ENCODE data around the gene C1QBP.

Gene C1QBP

GRCh38 chr17:5438716-5439445, at the start of gene C1QBP:
Gene C1QBP, minus strand, starts transcription at chr17:5439155. Its CDS starts 82 bp downstream, at chr17:5439073.
- Histone ChIP-seq H3K36me3 (ENCODE audit: insufficient read depth, low read depth, low read length) (peaks cover 73% of the 10 kb centered on the region), H3K27ac (ENCODE audit: low read length) (peak within 1 kb of the TSS; percentile 67), H3K9me3 (ENCODE audit: insufficient read depth, low read depth, low read length) (no peaks in the 10 kb centered on the region), H3K27me3 (ENCODE audit: insufficient read depth, low read length) (no peaks in the 10 kb centered on the region), H3K4me3 (ENCODE audit: low read length) (peak within 1 kb of the TSS; percentile 100), H3K4me1 (ENCODE audit: insufficient read depth, low read length) (peaks cover 7% of the 10 kb centered on the region; the same call in 1 of the 2 replicates), H3K9ac (ENCODE audit: low read depth, low read length) (peak within 1 kb of the TSS; percentile 99)

- H3K4me1 ChIP-seq (ENCODE audit: insufficient read depth, low read length): peaks cover 2% of the 10 kb centered on the region; the same call in 1 of the 2 replicates
- peaks cover 47% of the 10 kb centered on the region for H3K36me3 ChIP-seq (ENCODE audit: insufficient read depth, low read depth, low read length)
- H3K4me3 ChIP-seq (ENCODE audit: low read length): no peak overlapping the region
- no peak overlapping the region for H3K27ac ChIP-seq (ENCODE audit: low read length)
- no peaks in the 10 kb centered on the region for H3K27me3 ChIP-seq (ENCODE audit: insufficient read depth, low read length)
- H3K9me3 ChIP-seq (ENCODE audit: insufficient read depth, low read depth, low read length): no peaks in the 10 kb centered on the region
- H3K9ac ChIP-seq (ENCODE audit: low read depth, low read length): no peak overlapping the region
Observed at GRCh38 chr17:5488752-5489151, 49.8 kb upstream of the C1QBP start.

GRCh38 chr17:5486206-5487124, 47.5 kb upstream of the C1QBP start, which contains the start of gene MIS12:
Gene MIS12, plus strand, starts transcription at chr17:5486566. Its CDS starts 2,297 bp downstream, at chr17:5488863.
- Histone ChIP-seq H3K27me3 (ENCODE audit: insufficient read depth, low read length) (no peaks in the 10 kb centered on the region), H3K27ac (ENCODE audit: low read length) (peak within 1 kb of the TSS; percentile 74), H3K9ac (ENCODE audit: low read depth, low read length) (peak within 1 kb of the TSS; percentile 97), H3K4me1 (ENCODE audit: insufficient read depth, low read length) (peaks cover 2% of the 10 kb centered on the region; the same call in 1 of the 2 replicates), H3K9me3 (ENCODE audit: insufficient read depth, low read depth, low read length) (no peaks in the 10 kb centered on the region), H3K4me3 (ENCODE audit: low read length) (peak within 1 kb of the TSS; percentile 92), H3K36me3 (ENCODE audit: insufficient read depth, low read depth, low read length) (peaks cover 68% of the 10 kb centered on the region)

GRCh38 chr17:5485270-5486205, 46.6 kb upstream of the C1QBP start, which contains the start of gene DERL2:
Gene DERL2, minus strand, starts transcription at chr17:5486178. Its CDS starts 17 bp downstream, at chr17:5486161.
- peak within 1 kb of the TSS; percentile 97 for H3K9ac ChIP-seq (ENCODE audit: low read depth, low read length)
- peak within 1 kb of the TSS; percentile 92 for H3K4me3 ChIP-seq (ENCODE audit: low read length)
- H3K9me3 ChIP-seq (ENCODE audit: insufficient read depth, low read depth, low read length): no peaks in the 10 kb centered on the region
- no peaks in the 10 kb centered on the region for H3K27me3 ChIP-seq (ENCODE audit: insufficient read depth, low read length)
- peaks cover 2% of the 10 kb centered on the region; the same call in 1 of the 2 replicates for H3K4me1 ChIP-seq (ENCODE audit: insufficient read depth, low read length)
- H3K27ac ChIP-seq (ENCODE audit: low read length): peak within 1 kb of the TSS; percentile 74
- H3K36me3 ChIP-seq (ENCODE audit: insufficient read depth, low read depth, low read length): peaks cover 73% of the 10 kb centered on the region

GRCh38 chr17:5481451-5481850, 42.5 kb upstream of the C1QBP start:
- no peaks in the 10 kb centered on the region for H3K27me3 ChIP-seq (ENCODE audit: insufficient read depth, low read length)
- H3K27ac ChIP-seq (ENCODE audit: low read length): no peak overlapping the region
- H3K9me3 ChIP-seq (ENCODE audit: insufficient read depth, low read depth, low read length): no peaks in the 10 kb centered on the region
- H3K36me3 ChIP-seq (ENCODE audit: insufficient read depth, low read depth, low read length): peaks cover 83% of the 10 kb centered on the region
- H3K4me3 ChIP-seq (ENCODE audit: low read length): no peak overlapping the region
- no peaks in the 10 kb centered on the region for H3K4me1 ChIP-seq (ENCODE audit: insufficient read depth, low read length)
- no peak overlapping the region for H3K9ac ChIP-seq (ENCODE audit: low read depth, low read length)

- H3K4me3 ChIP-seq (ENCODE audit: low read length): no peak overlapping the region
- no peaks in the 10 kb centered on the region for H3K4me1 ChIP-seq (ENCODE audit: insufficient read depth, low read length)
- H3K27ac ChIP-seq (ENCODE audit: low read length): no peak overlapping the region
- peaks cover 87% of the 10 kb centered on the region for H3K36me3 ChIP-seq (ENCODE audit: insufficient read depth, low read depth, low read length)
- no peaks in the 10 kb centered on the region for H3K9me3 ChIP-seq (ENCODE audit: insufficient read depth, low read depth, low read length)
- no peaks in the 10 kb centered on the region for H3K27me3 ChIP-seq (ENCODE audit: insufficient read depth, low read length)
- H3K9ac ChIP-seq (ENCODE audit: low read depth, low read length): no peak overlapping the region
Observed at GRCh38 chr17:5480962-5481361, 42.0 kb upstream of the C1QBP start.

GRCh38 chr17:5478992-5479391, 40.0 kb upstream of the C1QBP start:
- Histone ChIP-seq H3K4me3 (ENCODE audit: low read length) (no peak overlapping the region), H3K27me3 (ENCODE audit: insufficient read depth, low read length) (no peaks in the 10 kb centered on the region), H3K9me3 (ENCODE audit: insufficient read depth, low read depth, low read length) (no peaks in the 10 kb centered on the region), H3K4me1 (ENCODE audit: insufficient read depth, low read length) (no peaks in the 10 kb centered on the region), H3K9ac (ENCODE audit: low read depth, low read length) (no peak overlapping the region), H3K36me3 (ENCODE audit: insufficient read depth, low read depth, low read length) (peaks cover 95% of the 10 kb centered on the region), H3K27ac (ENCODE audit: low read length) (no peak overlapping the region)

GRCh38 chr17:5473906-5474305, 35.0 kb upstream of the C1QBP start:
- H3K27ac ChIP-seq (ENCODE audit: low read length): no peak overlapping the region
- no peaks in the 10 kb centered on the region for H3K4me1 ChIP-seq (ENCODE audit: insufficient read depth, low read length)
- H3K4me3 ChIP-seq (ENCODE audit: low read length): no peak overlapping the region
- H3K9me3 ChIP-seq (ENCODE audit: insufficient read depth, low read depth, low read length): no peaks in the 10 kb centered on the region
- H3K36me3 ChIP-seq (ENCODE audit: insufficient read depth, low read depth, low read length): peaks cover 67% of the 10 kb centered on the region
- no peak overlapping the region for H3K9ac ChIP-seq (ENCODE audit: low read depth, low read length)
- no peaks in the 10 kb centered on the region for H3K27me3 ChIP-seq (ENCODE audit: insufficient read depth, low read length)

GRCh38 chr17:5472511-5472910, 33.6 kb upstream of the C1QBP start:
- no peak overlapping the region for H3K27ac ChIP-seq (ENCODE audit: low read length)
- H3K4me1 ChIP-seq (ENCODE audit: insufficient read depth, low read length): no peaks in the 10 kb centered on the region
- peaks cover 53% of the 10 kb centered on the region for H3K36me3 ChIP-seq (ENCODE audit: insufficient read depth, low read depth, low read length)
- H3K9ac ChIP-seq (ENCODE audit: low read depth, low read length): no peak overlapping the region
- no peaks in the 10 kb centered on the region for H3K9me3 ChIP-seq (ENCODE audit: insufficient read depth, low read depth, low read length)
- no peak overlapping the region for H3K4me3 ChIP-seq (ENCODE audit: low read length)
- no peaks in the 10 kb centered on the region for H3K27me3 ChIP-seq (ENCODE audit: insufficient read depth, low read length)

GRCh38 chr17:5468075-5468473, 29.1 kb upstream of the C1QBP start:
- peak overlapping the region; percentile 75 for H3K27ac ChIP-seq (ENCODE audit: low read length)
- H3K9me3 ChIP-seq (ENCODE audit: insufficient read depth, low read depth, low read length): no peaks in the 10 kb centered on the region
- peak overlapping the region; percentile 99 for H3K9ac ChIP-seq (ENCODE audit: low read depth, low read length)
- H3K4me3 ChIP-seq (ENCODE audit: low read length): peak overlapping the region; percentile 100
- H3K4me1 ChIP-seq (ENCODE audit: insufficient read depth, low read length): peaks cover 11% of the 10 kb centered on the region
- peaks cover 45% of the 10 kb centered on the region for H3K36me3 ChIP-seq (ENCODE audit: insufficient read depth, low read depth, low read length)
- H3K27me3 ChIP-seq (ENCODE audit: insufficient read depth, low read length): no peaks in the 10 kb centered on the region

GRCh38 chr17:5467416-5467815, 28.5 kb upstream of the C1QBP start:
- Histone ChIP-seq H3K4me3 (ENCODE audit: low read length) (peak overlapping the region; percentile 100), H3K27me3 (ENCODE audit: insufficient read depth, low read length) (no peaks in the 10 kb centered on the region), H3K36me3 (ENCODE audit: insufficient read depth, low read depth, low read length) (peaks cover 45% of the 10 kb centered on the region), H3K4me1 (ENCODE audit: insufficient read depth, low read length) (peaks cover 11% of the 10 kb centered on the region), H3K27ac (ENCODE audit: low read length) (no peak overlapping the region), H3K9me3 (ENCODE audit: insufficient read depth, low read depth, low read length) (no peaks in the 10 kb centered on the region), H3K9ac (ENCODE audit: low read depth, low read length) (peak overlapping the region; percentile 99; the same call in 1 of the 2 replicates)
